H9 (cell line): Measurements from ENCODE around the gene SLC7A14. TPM values are rescaled to one million over a fixed set of nuclear protein-coding genes. Genes with fewer than 3 reads are reported as not detected.

Experiments used
- DNase-seq: peaks from one replicate; pipeline ENCODE4 v3.0.0-alpha.2; 2017
- H2AFZ ChIP-seq: one replicate; pipeline ENCODE4 v1.6.1; 2013; ENCODE audit warnings: mild to moderate bottlenecking, low read length, control low read depth, moderate library complexity
- H2AK5ac ChIP-seq: 2 replicates; pipeline ENCODE4 v1.6.1; 2013; ENCODE audit warnings: low read length, control low read depth, mixed read lengths; ENCODE audit not compliant: insufficient read length
- H2BK120ac ChIP-seq: one replicate; pipeline ENCODE4 v1.6.1; 2013; ENCODE audit warnings: low read depth, mild to moderate bottlenecking, low read length, control low read depth, inconsistent platforms; ENCODE audit not compliant: poor library complexity, severe bottlenecking
- H2BK12ac ChIP-seq: 2 replicates; pipeline ENCODE4 v1.6.1; 2013; ENCODE audit warnings: low read length, control low read depth, mixed read lengths, low read depth; ENCODE audit not compliant: insufficient read length
- H2BK15ac ChIP-seq: 2 replicates; pipeline ENCODE4 v1.6.1; 2013; ENCODE audit warnings: low read depth, low read length, control low read depth
- H2BK20ac ChIP-seq: one replicate; pipeline ENCODE4 v1.6.1; 2013; ENCODE audit warnings: low read depth, mild to moderate bottlenecking, low read length, control low read depth, inconsistent platforms; ENCODE audit not compliant: poor library complexity, severe bottlenecking
- H2BK5ac ChIP-seq: 2 replicates; pipeline ENCODE4 v1.6.1; 2013; ENCODE audit warnings: low read length, control low read depth, mixed read lengths; ENCODE audit not compliant: insufficient read length
- H3K14ac ChIP-seq: 2 replicates; pipeline ENCODE4 v1.6.1; 2013; ENCODE audit warnings: low read length, control low read depth; ENCODE audit not compliant: insufficient read depth
- H3K18ac ChIP-seq: 2 replicates; pipeline ENCODE4 v1.6.1; 2013; ENCODE audit warnings: low read depth, mild to moderate bottlenecking, mixed read lengths, low read length, control low read depth; ENCODE audit not compliant: insufficient read length
- H3K23ac ChIP-seq: 2 replicates; pipeline ENCODE4 v1.6.1; 2013; ENCODE audit warnings: low read length, control low read depth, mixed read lengths, low read depth; ENCODE audit not compliant: insufficient read length
- H3K23me2 ChIP-seq: 2 replicates; pipeline ENCODE4 v1.6.1; 2013; ENCODE audit warnings: low read depth, mild to moderate bottlenecking, mixed read lengths, low read length, control low read depth; ENCODE audit not compliant: insufficient read length, poor library complexity, severe bottlenecking
- H3K27ac ChIP-seq: 2 replicates; pipeline ENCODE4 v1.5.1; 2013; ENCODE audit warnings: low read length, control low read depth, mixed read lengths, low read depth; ENCODE audit not compliant: insufficient read length
- H3K27me3 ChIP-seq: 2 replicates; pipeline ENCODE4 v1.6.1; 2013; ENCODE audit warnings: low read length, control low read depth, inconsistent platforms; ENCODE audit not compliant: insufficient read depth
- H3K4ac ChIP-seq: 2 replicates; pipeline ENCODE4 v1.6.1; 2013; ENCODE audit warnings: low read depth, mild to moderate bottlenecking, control low read depth, inconsistent platforms, low read length, moderate library complexity
- H3K4me1 ChIP-seq: 2 replicates; pipeline ENCODE4 v1.6.1; 2013; ENCODE audit warnings: low read length, control low read depth, inconsistent platforms; ENCODE audit not compliant: insufficient read depth
- H3K4me2 ChIP-seq: 2 replicates; pipeline ENCODE4 v1.6.1; 2013; ENCODE audit warnings: low read length, control low read depth, mixed read lengths; ENCODE audit not compliant: insufficient read length, insufficient read depth
- H3K56ac ChIP-seq: 2 replicates; pipeline ENCODE4 v1.6.1; 2013; ENCODE audit warnings: low read depth, mild to moderate bottlenecking, mixed read lengths, low read length, control low read depth; ENCODE audit not compliant: insufficient read length
- H3K79me1 ChIP-seq: 2 replicates; pipeline ENCODE4 v1.6.1; 2013; ENCODE audit warnings: low read depth, mild to moderate bottlenecking, moderate library complexity, low read length, control low read depth, inconsistent platforms; ENCODE audit not compliant: insufficient read depth, poor library complexity, severe bottlenecking
- H3K79me2 ChIP-seq: 2 replicates; pipeline ENCODE4 v1.6.1; 2013; ENCODE audit warnings: low read length, control low read depth, inconsistent platforms; ENCODE audit not compliant: insufficient read depth
- H3K9ac ChIP-seq: 2 replicates; pipeline ENCODE4 v1.6.1; 2013; ENCODE audit warnings: low read length, control low read depth, mixed read lengths; ENCODE audit not compliant: insufficient read length; ENCODE audit errors: extremely low read depth
- H3K9me3 ChIP-seq: one replicate; pipeline ENCODE4 v1.6.1; 2013; ENCODE audit warnings: low read depth, low read length, inconsistent platforms; ENCODE audit not compliant: control insufficient read depth
- H3T11ph ChIP-seq: one replicate; pipeline ENCODE4 v1.6.1; 2013; ENCODE audit warnings: mild to moderate bottlenecking, low read length, control low read depth, inconsistent platforms
- H4K20me1 ChIP-seq: one replicate; pipeline ENCODE4 v1.6.1; 2013; ENCODE audit not compliant: control insufficient read depth, insufficient read length, insufficient read depth
- H4K5ac ChIP-seq: 2 replicates; pipeline ENCODE4 v1.6.1; 2013; ENCODE audit warnings: low read depth, mild to moderate bottlenecking, mixed read lengths, low read length, control low read depth; ENCODE audit not compliant: insufficient read length
- H4K8ac ChIP-seq: replicated peaks from 2 replicates; pipeline ENCODE4 v1.6.1; 2013; ENCODE audit warnings: low read length, control low read depth, mixed read lengths, low read depth; ENCODE audit not compliant: insufficient read length
- H4K91ac ChIP-seq: 2 replicates; pipeline ENCODE4 v1.6.1; 2013; ENCODE audit warnings: low read depth, mild to moderate bottlenecking, moderate library complexity, mixed read lengths, low read length, control low read depth; ENCODE audit not compliant: insufficient read length
- H3K27ac Mint-ChIP-seq, 3 experiments: 2 replicates in 2 of 3; 3 replicates in 1 of 3; pipeline ENCODE4 v1.8.0; 2020 to 2021; ENCODE audit warnings: mixed read lengths in 3 of 3, mild to moderate bottlenecking in 1 of 3, moderate library complexity in 1 of 3
- H3K27me3 Mint-ChIP-seq: 2 replicates; pipeline ENCODE4 v1.8.0; 2021; ENCODE audit warnings: low read depth, mild to moderate bottlenecking, moderate library complexity, mixed read lengths
- H3K36me3 Mint-ChIP-seq, 3 experiments: 2 replicates in 2 of 3; 3 replicates in 1 of 3; pipeline ENCODE4 v1.8.0; 2020 to 2021; ENCODE audit warnings: low read depth in 3 of 3, mixed read lengths in 3 of 3; ENCODE audit not compliant: insufficient read depth in 1 of 3
- H3K4me1 Mint-ChIP-seq, 2 experiments: 2 replicates each; pipeline ENCODE4 v1.8.0; 2020; ENCODE audit warnings: mixed read lengths in 2 of 2
- H3K4me3 Mint-ChIP-seq, 2 experiments: 2 replicates in 1 of 2; 3 replicates in 1 of 2; pipeline ENCODE4 v1.8.0; 2020 to 2021; ENCODE audit warnings: mild to moderate bottlenecking in 2 of 2, mixed read lengths in 2 of 2, moderate library complexity in 1 of 2
- H3K9me3 Mint-ChIP-seq, 2 experiments: 2 replicates in 1 of 2; 3 replicates in 1 of 2; pipeline ENCODE4 v1.8.0; 2020; ENCODE audit warnings: mild to moderate bottlenecking in 2 of 2, mixed read lengths in 2 of 2, moderate library complexity in 1 of 2
- CTCF ChIP-seq: fragments of 200-600 bp; sonication (generic); conservative IDR thresholded peaks from 3 replicates; pipeline ENCODE4 v1.8.0; 2021; ENCODE audit warnings: antibody characterized with exemption, mild to moderate bottlenecking
- total RNA-seq: library from RNA; stranded (reverse); gene quantifications from 2 replicates; pipeline ENCODE4 v1.2.1, GENCODE V29; 2021

The SLC7A14 gene
- total RNA-seq, 1 experiment from 2014 or later = 0.42 TPM

- Histone ChIP-seq H3K56ac (no peak overlapping the region), H2BK120ac (no peak overlapping the region), H3K18ac (no peak overlapping the region), H3K4me2 (no peak overlapping the region), H2AFZ (no peak overlapping the region), H3K14ac (no peak overlapping the region), H2BK12ac (no peak overlapping the region), H3K27ac (no peak overlapping the region), H3K23ac (no peak overlapping the region), H2BK20ac (no peak overlapping the region), H4K91ac (no peak overlapping the region), H2BK5ac (no peak overlapping the region), H2BK15ac (no peak overlapping the region), H3K79me2 (no peaks in the 10 kb centered on the region; the same call in 1 of the 2 replicates), H3K9me3 (no peaks in the 10 kb centered on the region), H2AK5ac (no peak overlapping the region), H4K5ac (no peak overlapping the region), H3K4ac (no peak overlapping the region), H3K4me1 (no peaks in the 10 kb centered on the region), H4K8ac (no peak overlapping the region), H3T11ph (no peak overlapping the region), H3K79me1 (no peaks in the 10 kb centered on the region), H3K23me2 (no peaks in the 10 kb centered on the region), H3K27me3 (no peaks in the 10 kb centered on the region), H3K9ac (no peak overlapping the region), H4K20me1 (no peaks in the 10 kb centered on the region)
- Mint-ChIP-seq H3K27ac (no peak overlapping the region; a peak in 1 of 7 replicates), H3K4me1 (peaks cover 0 to under 1% of the 10 kb centered on the region in 2 experiments; a peak in 1 of 4 replicates), H3K9me3 (no peaks in the 10 kb centered on the region), H3K36me3 (no peaks in the 10 kb centered on the region), H3K4me3 (no peak overlapping the region), H3K27me3 (peaks cover 4% of the 10 kb centered on the region; the same call in 1 of the 2 replicates)
- no peak for DNase-seq
- TF ChIP-seq CTCF = no peak
Measured at GRCh38 chr3:170443457-170443856, 142.4 kb downstream of the SLC7A14 start.
